Upper lobe of left lung (tissue), 6 donors: Measurements from ENCODE around the gene SLC4A3. TPM values are rescaled to one million over a fixed set of nuclear protein-coding genes. Genes with fewer than 3 reads are reported as not detected.

Experiments used
- ATAC-seq, 2 donors: fragments of 200-7000 bp; cut with Tn5 transposase; one replicate each; pipeline ENCODE4 v1.9.1; 2022; ENCODE audit warnings: mild to moderate bottlenecking in 2 of 2, moderate library complexity in 2 of 2; ENCODE audit not compliant: low FRiP score in 2 of 2
- DNase-seq, 2 donors: peaks; one replicate each; pipeline ENCODE4 v3.0.0-alpha.2; 2019 to 2020
- H3K27ac ChIP-seq, 4 donors: fragments of 200-600 bp; sonication (generic); one replicate each; pipeline ENCODE4 v1.5.1; 2016 to 2019
- H3K27me3 ChIP-seq, 4 donors: fragments of 200-600 bp; sonication (generic); one replicate each; pipeline ENCODE4 v1.5.1; 2017 to 2019
- H3K36me3 ChIP-seq, 4 donors: fragments of 200-600 bp; sonication (generic); one replicate each; pipeline ENCODE4 v1.5.1; 2016 to 2019
- H3K4me1 ChIP-seq, 4 donors: fragments of 200-600 bp; sonication (generic); one replicate each; pipeline ENCODE4 v1.5.1; 2018 to 2019
- H3K4me3 ChIP-seq, 4 donors: fragments of 200-600 bp; sonication (generic); one replicate each; pipeline ENCODE4 v1.5.1; 2017 to 2019; ENCODE audit warnings: mild to moderate bottlenecking in 2 of 4, moderate library complexity in 1 of 4
- H3K9me3 ChIP-seq, 4 donors: fragments of 200-600 bp; sonication (generic); one replicate each; pipeline ENCODE4 v1.5.1; 2018 to 2019
- CTCF ChIP-seq, 6 experiments: fragments of 450-650 bp in 4 of 6; fragments of 200-600 bp in 2 of 6; sonication (generic) in 2 of 6; IDR thresholded peaks; one replicate each; pipeline ENCODE4 v1.5.1; 2016 to 2019; ENCODE audit warnings: antibody characterized with exemption in 6 of 6
- EP300 ChIP-seq, 4 donors: sonication (generic); formaldehyde crosslinking; IDR thresholded peaks; one replicate each; pipeline ENCODE4 v1.5.1; 2017; ENCODE audit warnings: antibody characterized with exemption in 4 of 4, control low read depth in 2 of 4
- POLR2A ChIP-seq, 4 donors: fragments of 450-650 bp; IDR thresholded peaks; one replicate each; pipeline ENCODE4 v1.5.1; 2016 to 2017; ENCODE audit warnings: antibody characterized with exemption in 4 of 4, mild to moderate bottlenecking in 2 of 4
- POLR2AphosphoS5 ChIP-seq, 2 donors: sonication (generic); formaldehyde crosslinking; IDR thresholded peaks; one replicate each; pipeline ENCODE4 v1.5.1; 2017; ENCODE audit warnings: antibody characterized with exemption in 2 of 2
- WGBS, 2 donors: methylation state at CpG; one replicate each; pipeline ENCODE4 v1.1.5; 2017 to 2018; 5-methylcytosine and 5-hydroxymethylcytosine counted together
- total RNA-seq, 6 donors: library from RNA; depleted of rRNA in 4 of 6; stranded (reverse); fragments of >200 nt in 4 of 6; gene quantifications; one replicate each; pipeline versions ENCODE4 v1.1.0 to v1.2.1, GENCODE V29; 2016 to 2021
- donor health status: DM: no; HTN: no; CAD: no; lungs with moderate emphysema.
- donor health status: DM: no; HTN: yes; CAD: no; lungs with severe emphysema.

SLC4A3 gene
- total RNA-seq, 6 donors from 2014 or later: 0.30 to 14.7 (median 2.1) TPM

GRCh38 chr2:219656526-219656925, 29.1 kb downstream of the SLC4A3 start:
- 94 to 95% methylated on average over 1 of the region's 1 CpG for whole genome bisulfite sequencing, 2 donors
- Histone ChIP-seq H3K36me3 (no peaks in the 10 kb centered on the region), H3K4me3 (no peak overlapping the region), H3K4me1 (no peaks in the 10 kb centered on the region), H3K9me3 (peaks cover 0 to 8% (median 0%) of the 10 kb centered on the region in 4 donors), H3K27ac (no peak overlapping the region), H3K27me3 (no peaks in the 10 kb centered on the region)
- ATAC-seq (no peak), DNase-seq (no peak)
- TF ChIP-seq CTCF (IDR thresholded peaks at IDR 0.05) (no peak), POLR2A (IDR thresholded peaks at IDR 0.05) (no peak), POLR2AphosphoS5 (IDR thresholded peaks at IDR 0.05) (no peak)

GRCh38 chr2:219658196-219658846, 30.9 kb downstream of the SLC4A3 start:
- H3K4me1 ChIP-seq: no peaks in the 10 kb centered on the region
- no peak for TF ChIP-seq EP300 (IDR thresholded peaks at IDR 0.05)
- no peak for TF ChIP-seq CTCF (IDR thresholded peaks at IDR 0.05)
- no peak for TF ChIP-seq POLR2AphosphoS5 (IDR thresholded peaks at IDR 0.05)
- no peak for TF ChIP-seq POLR2A (IDR thresholded peaks at IDR 0.05)
- H3K27me3 ChIP-seq: no peaks in the 10 kb centered on the region
- WGBS, 2 donors: 71 to 83% methylated on average over 7 of the region's 7 CpGs
- H3K27ac ChIP-seq: no peak overlapping the region
- no peak overlapping the region for H3K4me3 ChIP-seq
- H3K9me3 ChIP-seq: peaks cover 0 to 10% (median 0%) of the 10 kb centered on the region in 4 donors
- peak in 1 of 2 donors; percentile 65 for ATAC-seq
- no peaks in the 10 kb centered on the region for H3K36me3 ChIP-seq
- DNase-seq: no peak

DNA sequence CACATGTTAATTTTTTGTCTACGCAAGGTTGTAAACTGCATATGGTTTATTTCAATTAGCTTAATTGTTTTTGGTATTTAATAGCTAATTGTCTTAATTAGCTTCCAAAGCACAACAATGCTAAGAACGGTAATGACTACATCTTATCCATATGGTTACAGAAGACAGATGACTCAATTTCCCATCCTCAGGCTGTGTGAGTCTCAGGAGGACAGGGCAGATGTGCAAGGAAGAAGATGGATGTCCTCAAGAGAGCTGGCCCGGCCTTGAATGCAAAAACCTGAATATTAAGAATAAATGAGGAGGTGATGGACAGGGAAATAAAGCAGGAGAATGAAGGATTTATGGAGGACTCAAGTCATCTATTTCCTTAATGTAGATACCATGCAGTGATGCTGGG, 31.4 kb downstream of the SLC4A3 start:
- H3K27me3 ChIP-seq: no peaks in the 10 kb centered on the region
- H3K27ac ChIP-seq: no peak overlapping the region
- no peak for DNase-seq
- ATAC-seq: no peak
- TF ChIP-seq CTCF (IDR thresholded peaks at IDR 0.05) (no peak), EP300 (IDR thresholded peaks at IDR 0.05) (no peak), POLR2AphosphoS5 (IDR thresholded peaks at IDR 0.05) (no peak)
- peaks cover 0 to 10% (median 0%) of the 10 kb centered on the region in 4 donors for H3K9me3 ChIP-seq
- no peaks in the 10 kb centered on the region for H3K4me1 ChIP-seq
- H3K4me3 ChIP-seq: no peak overlapping the region
- H3K36me3 ChIP-seq: no peaks in the 10 kb centered on the region
- 87% methylated on average over 3 of the region's 3 CpGs for WGBS, 2 donors

- whole genome bisulfite sequencing, 2 donors: 48 to 64% methylated on average over 4 to 7 of the region's 7 CpGs
- Histone ChIP-seq H3K27me3 (no peaks in the 10 kb centered on the region), H3K36me3 (no peaks in the 10 kb centered on the region), H3K9me3 (peaks cover 0 to 10% (median 0%) of the 10 kb centered on the region in 4 donors), H3K4me3 (no peak overlapping the region), H3K4me1 (no peaks in the 10 kb centered on the region), H3K27ac (no peak overlapping the region)
- DNase-seq: no peak
- TF ChIP-seq POLR2AphosphoS5 (IDR thresholded peaks at IDR 0.05) (no peak), POLR2A (IDR thresholded peaks at IDR 0.05) (no peak), EP300 (IDR thresholded peaks at IDR 0.05) (no peak), CTCF (IDR thresholded peaks at IDR 0.05) (no peak)
- ATAC-seq: no peak
These were observed 33.9 kb downstream of the SLC4A3 start for GRCh38 chr2:219661197-219661954.
